OCI-LY7 (cell line): ENCODE data around the gene DDX51. TPM values are rescaled to one million over a fixed set of nuclear protein-coding genes. Genes with fewer than 3 reads are reported as not detected.
A peak's percentile ranks its signal among the peaks of the same experiment; 100 is the strongest.

Experiments
- BruUV-seq: library from RNA; stranded (reverse); fragments of 400-500 nt; replicated peaks from 2 replicates; lab custom pipeline; 2021; lab: Mats Ljungman, UMichigan
- CTCF ChIA-PET: fragments of 300-600 bp; sonication (Branson Sonifier 250); formaldehyde crosslinking; loops from one replicate; lab custom pipeline; 2022; ENCODE audit warnings: antibody characterized with exemption; ENCODE audit not compliant: unreplicated experiment; lab: Charles Lee
- POLR2A ChIA-PET: fragments of 300-600 bp; sonication (Branson Sonifier 250); formaldehyde crosslinking; loops from one replicate; lab custom pipeline; 2022; ENCODE audit warnings: antibody characterized with exemption; lab: Charles Lee
- DNase-seq: peaks from one replicate; pipeline ENCODE4 v3.0.0-alpha.2; 2015; ENCODE audit warnings: low spot score
- H2AFZ ChIP-seq: fragments of 200-600 bp; sonication (generic), shearing (Covaris generic); 2 replicates; pipeline ENCODE4 v1.6.1; 2014; ENCODE audit warnings: mild to moderate bottlenecking, antibody characterized with exemption, low read length, moderate library complexity
- H3K27ac ChIP-seq: fragments of 200-600 bp; sonication (generic); 2 replicates; pipeline ENCODE4 v1.5.1; 2014; ENCODE audit warnings: mixed run types, low read depth, mild to moderate bottlenecking, moderate library complexity, low read length, inconsistent platforms; ENCODE audit not compliant: poor library complexity, severe bottlenecking
- H3K36me3 ChIP-seq: fragments of 200-600 bp; sonication (generic); 2 replicates; pipeline ENCODE4 v1.6.1; 2014; ENCODE audit warnings: mild to moderate bottlenecking, antibody characterized with exemption, low read length, moderate library complexity, mixed read lengths; ENCODE audit not compliant: insufficient read depth
- H3K4me1 ChIP-seq: fragments of 200-600 bp; sonication (generic); 2 replicates; pipeline ENCODE4 v1.5.1; 2014; ENCODE audit warnings: mild to moderate bottlenecking, low read length; ENCODE audit not compliant: insufficient read depth, poor library complexity, severe bottlenecking
- H3K4me2 ChIP-seq: fragments of 200-600 bp; sonication (generic); 2 replicates; pipeline ENCODE4 v1.6.1; 2014; ENCODE audit warnings: mild to moderate bottlenecking, low read length
- H3K4me3 ChIP-seq: fragments of 200-600 bp; sonication (generic); 2 replicates; pipeline ENCODE4 v1.5.1; 2014; ENCODE audit warnings: mild to moderate bottlenecking, low read depth, low read length; ENCODE audit not compliant: poor library complexity, severe bottlenecking
- H3K79me2 ChIP-seq: fragments of 200-600 bp; sonication (generic); 2 replicates; pipeline ENCODE4 v1.6.1; 2016; ENCODE audit warnings: low read depth, mild to moderate bottlenecking, low read length, moderate library complexity, mixed read lengths; ENCODE audit not compliant: insufficient read depth
- H3K9me2 ChIP-seq: fragments of 200-600 bp; sonication (generic); 2 replicates; pipeline ENCODE4 v1.6.1; 2016; ENCODE audit warnings: mild to moderate bottlenecking, low read length, mixed read lengths; ENCODE audit not compliant: insufficient read depth
- H3K9me3 ChIP-seq: fragments of 200-600 bp; sonication (generic); 2 replicates; pipeline ENCODE4 v1.6.1; 2014; ENCODE audit warnings: mild to moderate bottlenecking, mixed run types, low read length, mixed read lengths
- H4K20me1 ChIP-seq: fragments of 200-600 bp; sonication (generic); 2 replicates; pipeline ENCODE4 v1.6.1; 2014; ENCODE audit warnings: mild to moderate bottlenecking, antibody characterized with exemption, low read length, moderate library complexity, mixed read lengths; ENCODE audit not compliant: insufficient read depth
- CTCF ChIP-seq: fragments of 200-600 bp; sonication (generic); conservative IDR thresholded peaks from 2 replicates; pipeline ENCODE4 v1.5.1; 2014; ENCODE audit warnings: mild to moderate bottlenecking, antibody characterized with exemption, low read length, moderate library complexity, mixed read lengths
- EZH2phosphoT487 ChIP-seq: fragments of 200-600 bp; sonication (generic); IDR thresholded peaks from 2 replicates; pipeline ENCODE4 v1.6.1; 2018; ENCODE audit warnings: low read depth, borderline replicate concordance, mild to moderate bottlenecking, mixed run types, antibody characterized with exemption, low read length, moderate library complexity, mixed read lengths
- intact Hi-C: fragments of 100-400 bp; cut with micrococcal nuclease; formaldehyde crosslinking; loops from one replicate; pipeline ENCODE4 v1.10.0; 2022; ENCODE audit not compliant: unreplicated experiment
- total RNA-seq, 2 experiments: library from RNA; depleted of rRNA in 1 of 2; stranded (reverse); fragments of >200 nt in 1 of 2; shearing (Covaris generic) in 1 of 2; gene quantifications; 2 replicates each; pipeline ENCODE4 v1.2.3, GENCODE V29; 2014 to 2022

DDX51 gene
- total RNA-seq, 2 experiments from 2014 or later = 47.1 to 63.1 TPM

GRCh38 chr12:132179431-132180362, 35.6 kb upstream of the DDX51 start:
- Histone ChIP-seq H3K4me2 (no peak overlapping the region), H2AFZ (no peak overlapping the region), H4K20me1 (no peaks in the 10 kb centered on the region), H3K9me3 (no peaks in the 10 kb centered on the region), H3K27ac (no peak overlapping the region), H3K36me3 (no peaks in the 10 kb centered on the region), H3K9me2 (no peaks in the 10 kb centered on the region), H3K4me1 (peaks cover 10% of the 10 kb centered on the region), H3K4me3 (no peak overlapping the region), H3K79me2 (no peaks in the 10 kb centered on the region)
- DNase-seq = no peak
- TF ChIP-seq CTCF (no peak), EZH2phosphoT487 (no peak)
- ChIA-PET CTCF (no interaction called here), POLR2A (no interaction called here)
- BruUV-seq = no TSS peak
- intact Hi-C loops = no loop called here

GRCh38 chr12:132178801-132179401, 34.8 kb upstream of the DDX51 start:
- intact Hi-C loops = no loop called here
- POLR2A ChIA-PET = no interaction called here
- CTCF ChIA-PET = no interaction called here
- Histone ChIP-seq H2AFZ (peak overlapping the region; percentile 55; the same call in 1 of the 2 replicates), H3K27ac (no peak overlapping the region), H3K4me1 (peaks cover 14% of the 10 kb centered on the region), H3K9me3 (no peaks in the 10 kb centered on the region), H3K4me3 (no peak overlapping the region), H4K20me1 (no peaks in the 10 kb centered on the region), H3K9me2 (no peaks in the 10 kb centered on the region), H3K36me3 (no peaks in the 10 kb centered on the region), H3K4me2 (peak overlapping the region; percentile 43; the same call in 1 of the 2 replicates), H3K79me2 (no peaks in the 10 kb centered on the region)
- no peak for DNase-seq
- TF ChIP-seq CTCF (no peak; the same call in 1 of the 2 replicates), EZH2phosphoT487 (no peak)
- no TSS peak for BruUV-seq
